Measurements from ENCODE around the gene ASB4. TPM values are rescaled to one million over a fixed set of nuclear protein-coding genes. Genes with fewer than 3 reads are reported as not detected.

ASB4 gene
- total RNA-seq, 1 experiment from 2014 or later = not detected

DNA sequence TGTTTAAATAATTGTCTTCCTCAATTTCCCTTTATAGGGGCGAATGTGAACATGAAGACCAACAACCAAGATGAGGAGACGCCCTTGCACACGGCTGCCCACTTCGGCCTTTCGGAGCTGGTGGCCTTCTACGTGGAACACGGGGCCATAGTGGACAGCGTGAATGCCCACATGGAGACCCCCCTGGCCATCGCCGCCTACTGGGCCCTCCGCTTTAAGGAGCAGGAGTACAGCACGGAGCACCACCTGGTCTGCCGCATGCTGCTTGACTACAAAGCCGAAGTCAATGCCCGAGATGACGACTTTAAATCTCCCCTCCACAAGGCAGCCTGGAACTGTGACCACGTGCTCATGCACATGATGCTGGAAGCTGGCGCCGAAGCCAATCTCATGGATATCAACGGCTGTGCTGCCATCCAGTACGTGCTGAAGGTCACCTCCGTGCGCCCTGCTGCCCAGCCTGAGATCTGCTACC, 42.1 kb downstream of the ASB4 start:
- intact Hi-C loops (cut with micrococcal nuclease; ENCODE audit: unreplicated experiment) = loop anchor here (1.0 to 2.0 kb wide), 2 partner anchors 156 to 343 kb away; no protein-coding TSS in a partner anchor
- Histone ChIP-seq H3K9me3 (ENCODE audit: insufficient read depth, low read depth) (no peaks in the 10 kb centered on the region), H2AFZ (no peak overlapping the region), H3K4me3 (no peak overlapping the region), H3K79me2 (ENCODE audit: low read depth) (no peaks in the 10 kb centered on the region), H3K4me1 (replicated peaks; ENCODE audit: insufficient read depth) (peaks cover 10% of the 10 kb centered on the region; the same call in 1 of the 2 replicates), H3K4me2 (no peak overlapping the region), H3K27ac (no peak overlapping the region), H3K27me3 (ENCODE audit: insufficient read depth, low read depth) (no peaks in the 10 kb centered on the region), H3K9me2 (ENCODE audit: insufficient read depth) (no peaks in the 10 kb centered on the region), H3K36me3 (ENCODE audit: low read depth) (no peaks in the 10 kb centered on the region), H4K20me1 (ENCODE audit: insufficient read depth) (no peaks in the 10 kb centered on the region), H3F3A (ENCODE audit: insufficient read depth, low read depth) (0 out of 2 replicates have a peak, but pooled peaks cover 4% of the 10 kb centered on the region)
- POLR2A ChIA-PET (ENCODE audit: unreplicated experiment) = interaction anchor here (0.6 kb wide), 1 partner anchor 12 kb away, joined by 4 read pairs; no protein-coding TSS in a partner anchor
- no TSS peak for BruUV-seq (replicated peaks)
- TF ChIP-seq EZH2 (IDR thresholded peaks at IDR 0.05; ENCODE audit: low read depth) = no peak
- TF ChIP-seq, protein P1, sequence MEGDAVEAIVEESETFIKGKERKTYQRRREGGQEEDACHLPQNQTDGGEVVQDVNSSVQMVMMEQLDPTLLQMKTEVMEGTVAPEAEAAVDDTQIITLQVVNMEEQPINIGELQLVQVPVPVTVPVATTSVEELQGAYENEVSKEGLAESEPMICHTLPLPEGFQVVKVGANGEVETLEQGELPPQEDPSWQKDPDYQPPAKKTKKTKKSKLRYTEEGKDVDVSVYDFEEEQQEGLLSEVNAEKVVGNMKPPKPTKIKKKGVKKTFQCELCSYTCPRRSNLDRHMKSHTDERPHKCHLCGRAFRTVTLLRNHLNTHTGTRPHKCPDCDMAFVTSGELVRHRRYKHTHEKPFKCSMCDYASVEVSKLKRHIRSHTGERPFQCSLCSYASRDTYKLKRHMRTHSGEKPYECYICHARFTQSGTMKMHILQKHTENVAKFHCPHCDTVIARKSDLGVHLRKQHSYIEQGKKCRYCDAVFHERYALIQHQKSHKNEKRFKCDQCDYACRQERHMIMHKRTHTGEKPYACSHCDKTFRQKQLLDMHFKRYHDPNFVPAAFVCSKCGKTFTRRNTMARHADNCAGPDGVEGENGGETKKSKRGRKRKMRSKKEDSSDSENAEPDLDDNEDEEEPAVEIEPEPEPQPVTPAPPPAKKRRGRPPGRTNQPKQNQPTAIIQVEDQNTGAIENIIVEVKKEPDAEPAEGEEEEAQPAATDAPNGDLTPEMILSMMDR (conservative IDR thresholded peaks at IDR 0.05) = peak; percentile 33; the same call in 1 of the 2 replicates
- CTCF ChIA-PET = interaction anchor here (2.6 kb wide), 2 partner anchors 156 to 160 kb away, joined by 14 to 22 read pairs; no protein-coding TSS in a partner anchor
- DNase-seq = no peak

DNA sequence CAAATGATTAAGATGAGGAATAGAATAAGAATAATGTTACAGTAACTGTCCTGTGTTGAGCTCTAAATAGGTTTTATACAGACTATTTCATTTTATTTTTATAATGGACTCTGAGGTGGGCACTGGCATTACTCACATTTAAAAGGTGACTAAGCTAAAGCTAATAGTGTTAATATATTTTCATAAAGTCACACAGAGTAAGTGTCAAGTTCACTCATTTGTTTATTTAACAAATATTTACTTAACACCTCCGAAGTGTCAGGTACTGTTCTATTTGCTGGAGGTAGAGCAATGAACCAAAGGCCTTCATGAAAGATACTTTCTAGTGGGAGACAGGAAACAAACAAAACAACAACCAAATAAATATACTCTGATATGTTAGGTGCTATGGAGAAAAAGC, 44.0 kb downstream of the ASB4 start:
- H3K4me1 ChIP-seq (replicated peaks; ENCODE audit: insufficient read depth) = peaks cover 10% of the 10 kb centered on the region; the same call in 1 of the 2 replicates
- H3K4me3 ChIP-seq = no peak overlapping the region
- no peak overlapping the region for H3K27ac ChIP-seq
- TF ChIP-seq, protein P1 (conservative IDR thresholded peaks at IDR 0.05) = no peak
- TF ChIP-seq EZH2 (IDR thresholded peaks at IDR 0.05; ENCODE audit: low read depth) = no peak
- no peaks in the 10 kb centered on the region for H4K20me1 ChIP-seq (ENCODE audit: insufficient read depth)
- H3K9me2 ChIP-seq (ENCODE audit: insufficient read depth) = no peaks in the 10 kb centered on the region
- CTCF ChIA-PET = interaction anchor here (2.6 kb wide), 2 partner anchors 154 to 158 kb away, joined by 14 to 22 read pairs; no protein-coding TSS in a partner anchor
- no peaks in the 10 kb centered on the region for H3K79me2 ChIP-seq (ENCODE audit: low read depth)
- no peaks in the 10 kb centered on the region for H3K36me3 ChIP-seq (ENCODE audit: low read depth)
- H3K9me3 ChIP-seq (ENCODE audit: insufficient read depth, low read depth) = no peaks in the 10 kb centered on the region
- intact Hi-C loops (cut with micrococcal nuclease; ENCODE audit: unreplicated experiment) = no loop called here
- H3K27me3 ChIP-seq (ENCODE audit: insufficient read depth, low read depth) = no peaks in the 10 kb centered on the region
- no peak overlapping the region for H3K4me2 ChIP-seq
- no TSS peak for BruUV-seq (replicated peaks)
- no peak overlapping the region for H2AFZ ChIP-seq
- H3F3A ChIP-seq (ENCODE audit: insufficient read depth, low read depth) = 0 out of 2 replicates have a peak, but pooled peaks cover 4% of the 10 kb centered on the region
- peak in 1 of 2 experiments; percentile 51 for DNase-seq
- POLR2A ChIA-PET (ENCODE audit: unreplicated experiment) = interaction anchor here (0.5 kb wide), 1 partner anchor 15 kb away, joined by 20 read pairs; no protein-coding TSS in a partner anchor

DNA sequence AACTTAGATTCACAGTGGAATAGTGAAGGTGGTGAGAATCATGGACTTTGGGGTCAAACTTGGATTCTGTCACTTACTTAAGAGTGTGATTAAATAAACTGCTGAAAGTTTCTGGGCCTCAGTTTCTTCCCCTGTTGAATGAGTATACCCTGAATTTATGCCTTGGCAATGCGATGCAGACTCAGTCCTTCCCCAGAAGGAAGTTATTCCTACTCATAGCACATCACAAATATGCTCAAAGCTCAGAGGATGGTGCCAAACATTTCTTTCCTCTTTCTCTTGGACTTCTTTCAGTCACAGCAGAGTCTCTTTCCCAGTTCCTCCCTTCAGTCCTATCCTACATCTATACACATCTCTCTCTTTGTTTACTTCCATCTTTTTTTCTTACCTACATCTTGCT, 45.1 kb downstream of the ASB4 start:
- no peak overlapping the region for H3K27ac ChIP-seq
- peaks cover 10% of the 10 kb centered on the region; the same call in 1 of the 2 replicates for H3K4me1 ChIP-seq (replicated peaks; ENCODE audit: insufficient read depth)
- H3K4me2 ChIP-seq = no peak overlapping the region
- BruUV-seq (replicated peaks) = no TSS peak
- DNase-seq = no peak
- H3K79me2 ChIP-seq (ENCODE audit: low read depth) = no peaks in the 10 kb centered on the region
- no peaks in the 10 kb centered on the region for H3K36me3 ChIP-seq (ENCODE audit: low read depth)
- no peak overlapping the region for H3K4me3 ChIP-seq
- no peaks in the 10 kb centered on the region for H4K20me1 ChIP-seq (ENCODE audit: insufficient read depth)
- H3K27me3 ChIP-seq (ENCODE audit: insufficient read depth, low read depth) = no peaks in the 10 kb centered on the region
- 0 out of 2 replicates have a peak, but pooled peaks cover 4% of the 10 kb centered on the region for H3F3A ChIP-seq (ENCODE audit: insufficient read depth, low read depth)
- ChIA-PET CTCF (interaction anchor here (0.5 to 0.6 kb wide), 2 partner anchors 45 to 155 kb away, joined by 3 to 6 read pairs; no protein-coding TSS in a partner anchor), POLR2A (ENCODE audit: unreplicated experiment) (interaction anchor here (0.5 kb wide), 1 partner anchor 1513 kb away, joined by 4 read pairs; no protein-coding TSS in a partner anchor)
- intact Hi-C loops (cut with micrococcal nuclease; ENCODE audit: unreplicated experiment) = no loop called here
- TF ChIP-seq, protein P1 (conservative IDR thresholded peaks at IDR 0.05) = no peak
- TF ChIP-seq EZH2 (IDR thresholded peaks at IDR 0.05; ENCODE audit: low read depth) = no peak
- H3K9me2 ChIP-seq (ENCODE audit: insufficient read depth) = no peaks in the 10 kb centered on the region
- no peak overlapping the region for H2AFZ ChIP-seq
- no peaks in the 10 kb centered on the region for H3K9me3 ChIP-seq (ENCODE audit: insufficient read depth, low read depth)
